ENCODE measurements around the gene ANKRD28. TPM values are rescaled to one million over a fixed set of nuclear protein-coding genes. Genes with fewer than 3 reads are reported as not detected.

Gene ANKRD28
- total and polyA plus RNA-seq, 9 donors: 21.2 to 79.4 (median 43.8) TPM

DNA sequence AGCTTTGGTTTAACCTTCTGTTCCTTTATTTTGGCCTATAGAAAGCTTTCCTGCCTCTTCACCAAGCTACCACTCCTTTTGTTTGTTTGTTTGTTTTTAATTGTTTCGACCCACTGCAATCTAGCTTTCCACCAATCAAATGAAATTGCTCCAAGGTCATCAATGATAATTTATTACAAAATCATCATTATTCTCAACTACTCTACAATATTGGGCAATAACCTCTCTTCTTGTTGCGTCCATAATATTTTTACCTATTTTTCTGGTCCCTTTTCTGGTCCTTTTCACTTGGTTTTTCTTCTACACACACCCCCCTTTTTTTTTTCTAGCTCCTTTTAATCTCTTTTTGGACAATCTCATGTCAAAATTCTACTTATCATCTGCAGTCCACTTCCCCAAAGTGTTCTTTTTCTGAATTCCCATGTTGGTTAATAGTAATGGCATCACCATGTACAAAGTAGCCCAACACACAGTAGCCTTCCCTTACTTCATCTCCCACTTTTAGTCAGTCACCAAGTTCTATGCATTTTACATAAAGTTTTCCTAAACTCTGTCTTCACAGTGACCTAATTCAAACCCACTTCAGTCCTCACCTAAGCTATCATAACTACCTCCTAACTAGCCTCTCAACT is 11.0 kb upstream of the ANKRD28 start:
- Histone ChIP-seq H3K4me3 (no peak overlapping the region), H3K27ac (no peak overlapping the region), H3K9me3 (no peaks in the 10 kb centered on the region), H3K27me3 (no peaks in the 10 kb centered on the region), H3K36me3 (no peaks in the 10 kb centered on the region), H3K4me1 (ENCODE audit: insufficient read depth) (peaks cover 1% of the 10 kb centered on the region)
- TF ChIP-seq EP300 (IDR thresholded peaks at IDR 0.05): no peak
- TF ChIP-seq POLR2A (IDR thresholded peaks at IDR 0.05): no peak
- TF ChIP-seq, protein P1, sequence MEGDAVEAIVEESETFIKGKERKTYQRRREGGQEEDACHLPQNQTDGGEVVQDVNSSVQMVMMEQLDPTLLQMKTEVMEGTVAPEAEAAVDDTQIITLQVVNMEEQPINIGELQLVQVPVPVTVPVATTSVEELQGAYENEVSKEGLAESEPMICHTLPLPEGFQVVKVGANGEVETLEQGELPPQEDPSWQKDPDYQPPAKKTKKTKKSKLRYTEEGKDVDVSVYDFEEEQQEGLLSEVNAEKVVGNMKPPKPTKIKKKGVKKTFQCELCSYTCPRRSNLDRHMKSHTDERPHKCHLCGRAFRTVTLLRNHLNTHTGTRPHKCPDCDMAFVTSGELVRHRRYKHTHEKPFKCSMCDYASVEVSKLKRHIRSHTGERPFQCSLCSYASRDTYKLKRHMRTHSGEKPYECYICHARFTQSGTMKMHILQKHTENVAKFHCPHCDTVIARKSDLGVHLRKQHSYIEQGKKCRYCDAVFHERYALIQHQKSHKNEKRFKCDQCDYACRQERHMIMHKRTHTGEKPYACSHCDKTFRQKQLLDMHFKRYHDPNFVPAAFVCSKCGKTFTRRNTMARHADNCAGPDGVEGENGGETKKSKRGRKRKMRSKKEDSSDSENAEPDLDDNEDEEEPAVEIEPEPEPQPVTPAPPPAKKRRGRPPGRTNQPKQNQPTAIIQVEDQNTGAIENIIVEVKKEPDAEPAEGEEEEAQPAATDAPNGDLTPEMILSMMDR (IDR thresholded peaks at IDR 0.05): no peak
- intact Hi-C loops (cut with DNase I): loop anchor here in 3 of 4 donors (5.0 to 10.0 kb wide), 3 partner anchors 174 to 181 kb away; no protein-coding TSS in a partner anchor
- WGBS, 3 donors: 95 to 99% (median 96%) methylated on average over 2 of the region's 2 CpGs
- no peak for DNase-seq

DNA sequence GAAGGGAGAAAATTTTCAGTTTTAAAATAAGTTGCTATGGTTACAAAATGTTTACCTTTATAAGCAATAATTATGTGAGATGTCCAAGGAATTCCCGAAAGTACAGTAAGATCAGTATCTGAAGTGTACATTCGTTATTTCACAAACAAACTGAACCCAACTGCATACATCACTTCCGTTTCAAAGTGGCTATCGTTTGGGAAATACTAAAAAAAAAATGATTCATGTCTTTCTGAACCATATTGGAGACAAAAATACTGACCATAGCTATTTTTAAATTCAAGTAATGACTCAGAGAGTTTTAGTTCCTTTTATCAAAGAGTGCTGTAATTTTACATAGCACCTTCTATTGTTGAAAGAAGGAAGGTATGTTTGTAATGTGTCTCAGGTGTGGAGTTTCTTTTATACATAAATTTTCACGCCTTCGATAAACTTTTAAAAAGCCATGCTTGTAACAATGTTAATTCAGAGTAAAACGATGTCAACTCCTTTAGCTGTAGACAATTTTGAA is 8.0 kb upstream of the ANKRD28 start:
- WGBS, 3 donors: 59 to 65% (median 61%) methylated on average over 7 of the region's 7 CpGs
- no peak for DNase-seq
- intact Hi-C loops (cut with DNase I): loop anchor here in 3 of 4 donors (5.0 to 10.0 kb wide), 3 partner anchors 171 to 179 kb away; no protein-coding TSS in a partner anchor
- no peaks in the 10 kb centered on the region for H3K36me3 ChIP-seq
- no peaks in the 10 kb centered on the region for H3K27me3 ChIP-seq
- no peak for TF ChIP-seq POLR2A (IDR thresholded peaks at IDR 0.05)
- TF ChIP-seq, protein P1 (IDR thresholded peaks at IDR 0.05): no peak
- TF ChIP-seq EP300 (IDR thresholded peaks at IDR 0.05): no peak
- H3K4me1 ChIP-seq (ENCODE audit: insufficient read depth): peaks cover 1% of the 10 kb centered on the region
- no peak overlapping the region for H3K27ac ChIP-seq
- H3K9me3 ChIP-seq: no peaks in the 10 kb centered on the region
- H3K4me3 ChIP-seq: no peak overlapping the region

- H3K4me3 ChIP-seq: no peak overlapping the region
- H3K9me3 ChIP-seq: no peaks in the 10 kb centered on the region
- intact Hi-C loops (cut with DNase I): loop anchor here in 3 of 4 donors (5.0 to 10.0 kb wide), 3 partner anchors 170 to 177 kb away; no protein-coding TSS in a partner anchor
- peaks cover 4% of the 10 kb centered on the region for H3K4me1 ChIP-seq (ENCODE audit: insufficient read depth)
- H3K27me3 ChIP-seq: no peaks in the 10 kb centered on the region
- TF ChIP-seq POLR2A (IDR thresholded peaks at IDR 0.05): no peak
- no peak for TF ChIP-seq EP300 (IDR thresholded peaks at IDR 0.05)
- TF ChIP-seq, protein P1 (IDR thresholded peaks at IDR 0.05): no peak
- H3K36me3 ChIP-seq: no peaks in the 10 kb centered on the region
- DNase-seq: no peak
- WGBS, 3 donors: 91 to 97% (median 95%) methylated on average over 4 of the region's 4 CpGs
- H3K27ac ChIP-seq: no peak overlapping the region
These were observed 6.8 kb upstream of the ANKRD28 start for GRCh38 chr3:15804553-15805095.

DNA sequence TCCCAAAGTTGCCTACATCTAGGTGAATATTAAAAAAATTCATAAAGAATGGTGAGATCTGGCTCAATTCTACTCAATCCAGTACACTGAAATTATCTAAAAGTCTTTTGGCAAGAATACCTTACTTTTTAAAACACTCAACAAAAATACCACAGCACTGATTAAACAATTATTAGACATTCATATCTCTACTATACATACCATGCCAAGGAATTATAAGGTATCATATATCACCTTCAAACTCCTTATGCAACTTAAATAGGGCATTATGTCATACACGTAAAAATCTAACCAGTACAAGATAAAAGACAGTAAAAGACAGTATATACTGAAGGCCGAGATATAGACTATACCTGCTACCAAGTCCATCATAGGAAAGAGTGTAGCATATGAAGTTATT is 6.1 kb upstream of the ANKRD28 start:
- TF ChIP-seq, protein P1 (IDR thresholded peaks at IDR 0.05): no peak
- no peak for TF ChIP-seq POLR2A (IDR thresholded peaks at IDR 0.05)
- TF ChIP-seq EP300 (IDR thresholded peaks at IDR 0.05): no peak

More for the DNA sequence above, 6.1 kb upstream of the ANKRD28 start:
- Histone ChIP-seq H3K9me3 (no peaks in the 10 kb centered on the region), H3K4me3 (no peak overlapping the region), H3K4me1 (ENCODE audit: insufficient read depth) (peaks cover 4% of the 10 kb centered on the region), H3K27ac (no peak overlapping the region), H3K36me3 (no peaks in the 10 kb centered on the region), H3K27me3 (no peaks in the 10 kb centered on the region)
- intact Hi-C loops (cut with DNase I): loop anchor here in 1 of 4 donors (10.0 kb wide), 1 partner anchor 169 kb away; no protein-coding TSS in a partner anchor
- 85 to 98% (median 92%) methylated on average over 2 of the region's 2 CpGs for WGBS, 3 donors
- no peak for DNase-seq

All from ovary (tissue), 9 donors.